Mucosa of stomach (tissue), 1 donor: Measurements from ENCODE around the gene RPA3.

ENCODE experiments used
- H3K27me3 ChIP-seq: one replicate; pipeline ENCODE4 v1.7.0; 2013; ENCODE audit warnings: mild to moderate bottlenecking, low read length; ENCODE audit not compliant: control insufficient read depth, insufficient read depth
- H3K36me3 ChIP-seq: one replicate; pipeline ENCODE4 v1.7.0; 2013; ENCODE audit warnings: low read length; ENCODE audit not compliant: control insufficient read depth, insufficient read depth
- H3K4me1 ChIP-seq: one replicate; pipeline ENCODE4 v1.7.0; 2013; ENCODE audit warnings: mild to moderate bottlenecking, low read length; ENCODE audit not compliant: control insufficient read depth, insufficient read depth
- H3K4me3 ChIP-seq: one replicate; pipeline ENCODE4 v1.7.0; 2013; ENCODE audit warnings: low read length
- H3K9ac ChIP-seq: one replicate; pipeline ENCODE4 v1.7.0; 2013; ENCODE audit warnings: mild to moderate bottlenecking, low read length, moderate library complexity
- H3K9me3 ChIP-seq: one replicate; pipeline ENCODE4 v1.7.0; 2013; ENCODE audit warnings: mild to moderate bottlenecking, low read length, moderate library complexity; ENCODE audit not compliant: control insufficient read depth
- donor health status: Pancreatic carcinoma.

RPA3 gene

DNA sequence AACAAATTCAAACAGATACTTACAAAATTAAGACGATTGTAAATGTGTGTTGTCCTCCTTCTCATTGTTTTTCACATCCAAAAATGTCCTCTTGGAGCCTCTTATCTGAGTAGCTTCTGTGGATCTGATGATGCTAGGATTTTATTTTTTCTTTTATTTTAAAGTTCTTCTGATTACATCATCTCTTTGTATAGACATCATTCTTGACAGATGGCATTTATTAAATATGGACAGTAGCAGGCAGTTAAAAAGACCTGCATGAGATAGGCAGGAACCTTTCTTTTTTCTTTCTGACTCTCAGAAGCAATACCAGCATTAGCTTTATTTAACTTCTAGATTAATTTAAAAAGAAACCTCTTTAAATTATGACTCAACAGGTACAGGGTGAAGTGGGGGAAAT lies at the start of gene RPA3:
Gene RPA3, minus strand, starts transcription at position 116 of the 400 bp plus-strand sequence. CDS start 78,189 bp downstream, outside the sequence.
- Histone ChIP-seq H3K36me3 (no peaks in the 10 kb centered on the region), H3K4me3 (no peak within 1 kb of the TSS), H3K9ac (no peak within 1 kb of the TSS), H3K27me3 (no peaks in the 10 kb centered on the region), H3K4me1 (no peaks in the 10 kb centered on the region), H3K9me3 (no peaks in the 10 kb centered on the region)

DNA sequence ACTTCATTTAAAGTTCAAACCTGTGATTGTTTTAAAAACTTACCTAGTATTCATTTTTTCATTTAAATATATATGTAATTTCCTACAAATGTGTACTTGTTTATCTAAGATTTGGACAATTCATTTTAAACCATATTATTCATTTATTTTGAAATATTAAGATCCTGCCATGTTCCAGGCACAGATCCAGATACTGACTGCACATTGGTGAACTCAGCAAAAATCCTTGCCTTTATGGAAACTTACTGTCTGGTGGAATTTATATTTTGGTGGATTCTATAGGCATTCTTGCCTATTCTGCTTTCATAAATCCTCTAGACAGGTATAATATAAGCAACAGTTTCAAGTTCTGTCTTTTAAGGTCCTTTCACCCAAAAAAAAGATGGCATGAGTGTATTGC lies 48.3 kb upstream of the RPA3 start:
- no peaks in the 10 kb centered on the region for H3K27me3 ChIP-seq
- no peaks in the 10 kb centered on the region for H3K9me3 ChIP-seq
- no peaks in the 10 kb centered on the region for H3K36me3 ChIP-seq
- H3K4me3 ChIP-seq: no peak overlapping the region
- peaks cover 15% of the 10 kb centered on the region for H3K4me1 ChIP-seq
- no peak overlapping the region for H3K9ac ChIP-seq

DNA sequence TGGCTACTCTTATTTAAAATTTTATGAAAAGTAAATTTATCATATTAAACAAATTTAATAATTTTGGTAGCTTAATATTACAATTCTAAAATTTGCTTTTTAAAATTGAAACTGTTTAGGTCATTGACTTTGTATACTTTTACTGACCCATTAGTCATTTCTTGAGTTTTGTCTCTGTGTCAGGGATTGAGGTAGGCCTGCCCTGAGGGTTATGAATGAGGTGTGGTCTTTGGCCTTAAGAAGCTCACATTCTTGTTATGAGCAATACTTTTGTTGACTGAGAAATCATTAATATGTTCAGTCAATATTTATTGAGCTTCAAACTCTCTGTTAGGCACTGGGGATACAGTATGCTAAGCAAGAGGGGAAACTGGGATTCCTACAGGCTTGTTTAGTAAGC lies 47.0 kb upstream of the RPA3 start:
- H3K9me3 ChIP-seq: no peaks in the 10 kb centered on the region
- H3K27me3 ChIP-seq: no peaks in the 10 kb centered on the region
- peaks cover 15% of the 10 kb centered on the region for H3K4me1 ChIP-seq
- H3K36me3 ChIP-seq: no peaks in the 10 kb centered on the region
- H3K9ac ChIP-seq: no peak overlapping the region
- no peak overlapping the region for H3K4me3 ChIP-seq

- H3K9me3 ChIP-seq: no peaks in the 10 kb centered on the region
- no peaks in the 10 kb centered on the region for H3K36me3 ChIP-seq
- no peak overlapping the region for H3K4me3 ChIP-seq
- no peaks in the 10 kb centered on the region for H3K27me3 ChIP-seq
- H3K9ac ChIP-seq: no peak overlapping the region
- peaks cover 15% of the 10 kb centered on the region for H3K4me1 ChIP-seq
Measured at GRCh38 chr7:7764520-7765396, 46.4 kb upstream of the RPA3 start.

DNA sequence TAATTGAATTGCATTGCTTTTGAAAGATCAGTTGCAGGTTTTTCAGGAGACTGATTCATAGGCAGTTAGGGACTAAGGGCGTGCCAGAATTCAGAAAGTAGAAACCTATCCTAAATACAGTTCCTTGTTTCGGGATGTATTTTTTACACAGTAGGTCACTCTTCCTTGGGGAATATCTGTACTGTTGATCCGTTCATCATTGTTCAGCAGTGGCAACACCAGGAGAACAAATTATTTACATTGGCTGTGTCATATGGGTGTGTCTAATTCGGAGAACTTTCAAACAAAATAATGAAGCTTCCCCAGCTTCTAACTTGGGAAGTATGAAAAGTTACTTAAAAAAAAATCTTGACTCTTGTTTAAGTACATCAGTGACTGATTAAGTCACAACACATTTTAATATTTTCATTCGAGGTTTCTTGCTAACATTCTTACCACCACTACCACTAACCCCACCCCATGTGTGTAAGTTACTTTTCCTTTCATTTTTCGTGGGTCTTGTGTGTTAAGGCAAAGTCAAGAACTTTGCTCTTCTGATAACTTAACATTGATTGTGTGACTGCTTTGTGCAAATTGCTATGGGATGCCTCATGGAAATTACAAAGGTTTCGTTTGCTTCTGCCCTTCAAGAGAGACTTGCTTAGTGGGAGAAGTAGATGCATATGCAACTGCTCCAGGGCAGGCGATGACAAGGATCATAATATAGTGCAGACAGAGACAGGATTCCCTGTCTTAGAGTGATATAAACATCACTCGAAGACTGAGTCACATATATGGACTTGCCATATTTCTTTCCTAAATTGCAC lies 43.8 kb upstream of the RPA3 start:
- Histone ChIP-seq H3K27me3 (no peaks in the 10 kb centered on the region), H3K4me1 (peaks cover 15% of the 10 kb centered on the region), H3K9ac (peak overlapping the region; percentile 56), H3K4me3 (peak overlapping the region; percentile 23), H3K36me3 (no peaks in the 10 kb centered on the region), H3K9me3 (no peaks in the 10 kb centered on the region)

GRCh38 chr7:7761340-7761973 lies 43.0 kb upstream of the RPA3 start:
- Histone ChIP-seq H3K9ac (peak overlapping the region; percentile 53), H3K9me3 (no peaks in the 10 kb centered on the region), H3K4me1 (peaks cover 18% of the 10 kb centered on the region), H3K36me3 (no peaks in the 10 kb centered on the region), H3K27me3 (no peaks in the 10 kb centered on the region), H3K4me3 (peak overlapping the region; percentile 23)

DNA sequence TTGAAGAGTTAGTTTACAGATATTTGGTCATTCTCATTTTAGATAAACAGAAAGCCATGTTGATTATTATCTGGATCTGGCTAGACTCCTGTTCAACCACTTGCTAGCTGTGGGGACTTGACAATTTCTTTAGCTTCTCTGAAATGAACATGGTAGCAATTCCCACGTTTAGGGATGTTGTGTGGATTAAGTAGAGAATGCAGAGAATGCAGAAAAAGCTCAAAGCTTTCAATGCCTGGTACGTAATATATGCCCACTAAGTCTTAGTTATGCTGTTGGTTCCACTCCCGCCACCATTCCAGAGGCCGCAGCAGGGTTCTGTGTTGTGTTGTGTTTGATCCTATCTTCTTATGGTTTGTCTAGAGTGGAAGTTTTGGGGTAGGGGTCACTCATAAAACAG lies 39.2 kb upstream of the RPA3 start:
- Histone ChIP-seq H3K4me3 (no peak overlapping the region), H3K36me3 (no peaks in the 10 kb centered on the region), H3K4me1 (peaks cover 4% of the 10 kb centered on the region), H3K9me3 (no peaks in the 10 kb centered on the region), H3K27me3 (no peaks in the 10 kb centered on the region), H3K9ac (no peak overlapping the region)

DNA sequence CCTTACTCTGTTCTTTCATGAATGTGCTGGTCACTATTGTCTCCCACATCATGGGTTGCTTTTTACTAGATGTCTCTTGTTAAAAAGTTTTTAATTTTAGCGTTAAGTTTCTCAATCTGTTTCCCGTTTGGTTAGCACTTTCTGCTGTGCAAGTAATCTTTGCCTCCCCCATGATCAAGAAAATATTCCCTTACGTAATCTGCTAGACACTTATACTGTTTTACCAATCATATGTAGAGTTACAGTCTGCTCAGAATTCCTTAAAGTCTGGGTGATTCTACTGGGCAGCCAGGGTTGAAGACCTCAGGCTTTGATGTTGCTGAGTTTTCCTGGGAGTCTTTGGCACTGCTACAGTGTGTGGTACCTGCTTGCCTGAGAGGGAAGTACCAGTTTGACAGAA lies 38.2 kb upstream of the RPA3 start:
- Histone ChIP-seq H3K4me3 (no peak overlapping the region), H3K9me3 (no peaks in the 10 kb centered on the region), H3K9ac (no peak overlapping the region), H3K36me3 (no peaks in the 10 kb centered on the region), H3K4me1 (peaks cover 5% of the 10 kb centered on the region), H3K27me3 (no peaks in the 10 kb centered on the region)

DNA sequence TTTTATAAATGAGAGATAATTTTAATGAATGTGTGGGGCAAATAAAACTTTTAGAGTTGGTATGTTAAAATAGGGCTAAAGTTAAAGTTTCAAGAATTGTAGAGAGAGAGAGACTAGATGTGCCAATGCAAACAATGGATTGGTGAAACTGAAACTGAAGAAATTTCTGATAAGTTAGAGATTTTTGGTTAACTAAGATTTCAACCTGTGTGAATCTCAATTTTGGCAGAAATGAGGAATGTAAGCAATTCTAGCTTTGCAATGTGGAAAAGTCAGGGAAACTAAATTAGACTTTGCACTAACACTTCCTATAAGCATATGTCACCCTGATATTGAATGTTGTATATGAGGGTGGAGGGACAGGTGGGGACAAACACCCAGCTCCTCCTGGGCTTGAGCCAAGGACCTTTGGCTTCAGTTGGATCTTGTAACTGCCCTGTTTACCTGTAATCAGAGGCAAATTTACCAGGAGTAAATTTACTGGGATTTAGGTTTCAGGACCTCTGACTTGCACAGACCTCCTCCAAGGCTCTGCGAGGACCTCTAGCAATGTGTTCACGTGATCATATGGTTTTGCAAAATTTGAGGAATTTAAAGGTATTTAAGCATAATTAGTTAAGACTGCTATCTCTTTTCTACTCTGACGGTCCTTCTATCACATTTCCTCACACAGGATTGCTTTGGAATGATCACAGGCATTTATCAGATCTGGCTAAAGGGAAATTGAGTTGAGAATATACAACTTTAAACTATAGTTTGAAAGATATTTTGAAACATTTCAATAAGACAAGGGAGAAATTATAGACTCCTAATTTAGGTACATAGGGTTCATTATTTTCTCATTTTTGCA lies 33.1 kb upstream of the RPA3 start:
- no peak overlapping the region for H3K4me3 ChIP-seq

DNA sequence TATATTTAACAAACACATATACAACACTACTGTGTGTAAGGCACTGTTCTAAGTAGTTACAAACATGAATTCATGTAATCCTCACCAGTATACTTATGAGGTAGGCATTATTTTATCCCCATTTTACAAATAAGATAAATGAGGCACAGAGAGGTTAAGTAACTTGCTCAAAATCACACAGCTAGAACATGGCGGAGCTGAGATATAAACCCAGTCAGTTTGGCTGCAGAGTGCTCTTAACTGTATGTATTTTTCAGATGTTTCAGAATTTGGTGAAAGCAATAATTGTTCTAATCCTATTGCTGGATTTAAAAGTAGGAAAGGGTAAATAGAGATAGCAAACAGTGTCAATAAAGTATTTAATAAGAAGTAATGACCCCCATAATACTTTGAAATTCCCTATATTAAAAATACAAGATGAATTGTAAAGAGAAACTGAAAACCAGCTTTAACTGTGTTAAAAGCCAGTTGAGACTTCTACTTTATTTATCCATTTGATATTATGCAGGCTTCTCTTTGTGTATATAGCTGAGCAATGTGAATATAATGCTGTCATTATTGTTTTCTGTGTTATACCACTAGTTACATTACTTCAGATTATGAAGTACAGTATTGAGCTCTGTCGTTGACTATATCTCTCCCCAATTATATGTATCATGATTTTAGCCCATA lies 32.3 kb upstream of the RPA3 start:
- no peaks in the 10 kb centered on the region for H3K36me3 ChIP-seq
- H3K27me3 ChIP-seq: no peaks in the 10 kb centered on the region
- no peak overlapping the region for H3K4me3 ChIP-seq
- H3K9me3 ChIP-seq: no peaks in the 10 kb centered on the region
- no peak overlapping the region for H3K9ac ChIP-seq
- H3K4me1 ChIP-seq: peaks cover 16% of the 10 kb centered on the region

More for the DNA sequence above, 33.1 kb upstream of the RPA3 start:
- no peaks in the 10 kb centered on the region for H3K36me3 ChIP-seq
- H3K4me1 ChIP-seq: peaks cover 12% of the 10 kb centered on the region
- H3K27me3 ChIP-seq: no peaks in the 10 kb centered on the region
- peak overlapping the region; percentile 38 for H3K9ac ChIP-seq
- H3K9me3 ChIP-seq: no peaks in the 10 kb centered on the region

- no peaks in the 10 kb centered on the region for H3K9me3 ChIP-seq
- H3K4me1 ChIP-seq: peaks cover 13% of the 10 kb centered on the region
- H3K27me3 ChIP-seq: no peaks in the 10 kb centered on the region
- H3K4me3 ChIP-seq: no peak overlapping the region
- H3K36me3 ChIP-seq: no peaks in the 10 kb centered on the region
- no peak overlapping the region for H3K9ac ChIP-seq
Measured at GRCh38 chr7:7746458-7746857, 28.1 kb upstream of the RPA3 start.
